HCT116 (cell line): ENCODE measurements around the gene DMKN. TPM values are rescaled to one million over a fixed set of nuclear protein-coding genes. Genes with fewer than 3 reads are reported as not detected.

Source experiments
- ATAC-seq: fragments of 200-7000 bp; cut with Tn5 transposase; 2 replicates; pipeline ENCODE4 v1.9.1; 2020; ENCODE audit warnings: mild to moderate bottlenecking, moderate library complexity
- BruUV-seq: library from RNA; stranded (reverse); fragments of 400-500 nt; replicated peaks from 2 replicates; lab custom pipeline; 2021; lab: Mats Ljungman, UMichigan
- CTCF ChIA-PET: fragments of 300-600 bp; sonication (Branson Sonifier 250); formaldehyde crosslinking; loops from one replicate; lab custom pipeline; 2021; ENCODE audit warnings: antibody characterized with exemption; lab: Charles Lee
- POLR2A ChIA-PET: fragments of 300-600, 350-600 bp; sonication (Branson Sonifier 250); formaldehyde crosslinking; loops from one replicate; lab custom pipeline; 2021; ENCODE audit warnings: antibody characterized with exemption; lab: Charles Lee
- RAD21 ChIA-PET, 2 experiments: fragments of 300-600 bp; sonication (Branson Sonifier 250); formaldehyde crosslinking; loops; one replicate each; lab custom pipeline; 2023; ENCODE audit warnings: low total read pairs in 2 of 2; ENCODE audit not compliant: uncharacterized antibody in 2 of 2, unreplicated experiment in 2 of 2, low non-redundant PET in 1 of 2; lab: Charles Lee
- DNase-seq: peaks from one replicate; pipeline ENCODE4 v3.0.0-alpha.2; 2010; ENCODE audit warnings: low read depth, low spot score
- H2AFZ ChIP-seq: fragments of 200-600 bp; shearing (Covaris generic), sonication (generic); 2 replicates; pipeline ENCODE4 v1.6.1; 2017; ENCODE audit warnings: low read depth, mixed run types, mixed read lengths, antibody characterized with exemption, low read length; ENCODE audit not compliant: poor library complexity, severe bottlenecking
- H3K27ac ChIP-seq: 2 replicates; pipeline ENCODE4 v1.5.1; 2012; ENCODE audit warnings: low read depth, low read length
- H3K27me3 ChIP-seq: fragments of 200-600 bp; sonication (generic); 2 replicates; pipeline ENCODE4 v1.6.1; 2016; ENCODE audit warnings: mixed run types, low read length, mixed read lengths; ENCODE audit not compliant: insufficient read depth
- H3K36me3 ChIP-seq, 2 experiments: fragments of 200-500 bp in 1 of 2; fragments of 200-600 bp in 1 of 2; sonication (Bioruptor generic) in 1 of 2; sonication (generic) in 1 of 2; 2 replicates each; pipeline versions ENCODE4 v1.5.1 to v1.6.1; 2014 to 2016; ENCODE audit warnings: low read length in 2 of 2, inconsistent platforms in 1 of 2, mixed read lengths in 1 of 2, mixed run types in 1 of 2; ENCODE audit not compliant: insufficient read depth in 2 of 2, control insufficient read depth in 1 of 2
- H3K4me1 ChIP-seq, 2 experiments: fragments of 200-600 bp in 1 of 2; sonication (generic) in 1 of 2; 2 replicates each; pipeline versions ENCODE4 v1.5.1 to v1.6.1; 2012 to 2017; ENCODE audit warnings: low read length in 2 of 2, inconsistent platforms in 1 of 2, mild to moderate bottlenecking in 1 of 2, mixed read lengths in 1 of 2, mixed run types in 1 of 2, moderate library complexity in 1 of 2; ENCODE audit not compliant: insufficient read depth in 2 of 2, control insufficient read depth in 1 of 2
- H3K4me2 ChIP-seq: fragments of 200-600 bp; sonication (generic); 2 replicates; pipeline ENCODE4 v1.6.1; 2017; ENCODE audit warnings: mixed run types, low read length, mixed read lengths
- H3K4me3 ChIP-seq, 2 experiments: fragments of 200-600 bp in 1 of 2; sonication (generic) in 1 of 2; replicated peaks in 1 of 2; 2 replicates each; pipeline ENCODE4 v1.5.1; 2011 to 2016; ENCODE audit warnings: low read length in 2 of 2, control low read depth in 1 of 2, low read depth in 1 of 2, mild to moderate bottlenecking in 1 of 2, mixed read lengths in 1 of 2, mixed run types in 1 of 2
- H3K79me2 ChIP-seq: fragments of 200-600 bp; sonication (generic); 2 replicates; pipeline ENCODE4 v1.6.1; 2017; ENCODE audit warnings: mild to moderate bottlenecking, mixed run types, low read length, moderate library complexity, mixed read lengths; ENCODE audit not compliant: insufficient read depth
- H3K9ac ChIP-seq: fragments of 200-600 bp; sonication (generic); 2 replicates; pipeline ENCODE4 v1.6.1; 2016; ENCODE audit warnings: low read length, mixed read lengths
- H3K9me2 ChIP-seq: fragments of 200-600 bp; sonication (generic), shearing (Covaris generic); 2 replicates; pipeline ENCODE4 v1.6.1; 2017; ENCODE audit warnings: mixed run types, mild to moderate bottlenecking, moderate library complexity; ENCODE audit not compliant: insufficient read depth
- H3K9me3 ChIP-seq, 2 experiments: fragments of 200-500 bp in 1 of 2; fragments of 200-600 bp in 1 of 2; sonication (Bioruptor generic) in 1 of 2; sonication (generic) in 1 of 2; 2 replicates each; pipeline ENCODE4 v1.6.1; 2014 to 2017; ENCODE audit warnings: low read length in 2 of 2, mixed read lengths in 2 of 2, inconsistent platforms in 1 of 2, low read depth in 1 of 2, mild to moderate bottlenecking in 1 of 2, mixed run types in 1 of 2, moderate library complexity in 1 of 2; ENCODE audit not compliant: control insufficient read depth in 1 of 2, insufficient read depth in 1 of 2
- H4K20me1 ChIP-seq: fragments of 200-600 bp; sonication (generic), shearing (Covaris generic); 2 replicates; pipeline ENCODE4 v1.6.1; 2017; ENCODE audit warnings: mixed run types, mild to moderate bottlenecking, moderate library complexity; ENCODE audit not compliant: insufficient read depth
- ATF3 ChIP-seq: IDR thresholded peaks from 2 replicates; pipeline ENCODE4 v1.6.1; 2012
- CTCF ChIP-seq, 3 experiments: fragments of 200-600 bp in 1 of 3; sonication (generic) in 1 of 3; IDR thresholded peaks in 2 of 3; conservative IDR thresholded peaks in 1 of 3; 2 replicates each; pipeline ENCODE4 v1.5.1; 2012 to 2017; ENCODE audit warnings: low read depth in 2 of 3, low read length in 2 of 3, antibody characterized with exemption in 1 of 3, borderline replicate concordance in 1 of 3, control low read depth in 1 of 3, mild to moderate bottlenecking in 1 of 3, mixed read lengths in 1 of 3, mixed run types in 1 of 3, moderate library complexity in 1 of 3; ENCODE audit not compliant: insufficient read depth in 1 of 3
- JUND ChIP-seq: IDR thresholded peaks from 2 replicates; pipeline ENCODE4 v1.6.1; 2012
- MAX ChIP-seq: IDR thresholded peaks from 2 replicates; pipeline ENCODE4 v1.6.1; 2012
- RAD21 ChIP-seq: IDR thresholded peaks from 2 replicates; pipeline ENCODE4 v1.6.1; 2012; ENCODE audit warnings: low read depth, mild to moderate bottlenecking
- SIN3A ChIP-seq: IDR thresholded peaks from 2 replicates; pipeline ENCODE4 v1.6.1; 2012; ENCODE audit warnings: low read depth
- TCF7L2 ChIP-seq: IDR thresholded peaks from 2 replicates; pipeline ENCODE4 v1.7.0; 2011; ENCODE audit warnings: borderline replicate concordance, inconsistent platforms; ENCODE audit not compliant: insufficient read depth, insufficient read length; ENCODE audit errors: extremely low read depth
- ZBTB33 ChIP-seq: IDR thresholded peaks from 2 replicates; pipeline ENCODE4 v1.6.1; 2011; ENCODE audit warnings: mild to moderate bottlenecking, low read length, moderate library complexity; ENCODE audit not compliant: insufficient replicate concordance; ENCODE audit errors: extremely low read depth
- intact Hi-C: fragments of 100-400 bp; cut with micrococcal nuclease; formaldehyde crosslinking; loops from 2 replicates; pipeline ENCODE4 v1.10.0; 2022
- total RNA-seq: library from RNA; stranded (reverse); gene quantifications from one replicate; pipeline ENCODE4 v1.2.1, GENCODE V29; 2021; ENCODE audit not compliant: unreplicated experiment

Gene DMKN
- total RNA-seq, 1 experiment from 2014 or later = 246 TPM

GRCh38 chr19:35478794-35479677, 34.4 kb downstream of the DMKN start:
- no peak overlapping the region for H3K27ac ChIP-seq
- no TSS peak for BruUV-seq
- H3K4me2 ChIP-seq = no peak overlapping the region
- no peaks in the 10 kb centered on the region for H3K36me3 ChIP-seq
- TF ChIP-seq SIN3A (no peak), CTCF (IDR thresholded peaks at IDR 0.05 in 2 of 3, conservative IDR thresholded peaks at IDR 0.05 in 1 of 3; ENCODE audit: borderline replicate concordance in 1 of 3, insufficient read depth in 1 of 3, low read depth in 2 of 3, low read length in 2 of 3) (peak in 2 of 3 experiments; percentile 30 to 38; a peak in 3 of 6 replicates), RAD21 (peak; percentile 10; the same call in 1 of the 2 replicates)
- no peak overlapping the region for H3K4me3 ChIP-seq
- CTCF ChIA-PET = interaction anchor here (0.9 to 1.1 kb wide), 2 partner anchors 8 to 126 kb away, joined by 3 to 4 read pairs; no protein-coding TSS in a partner anchor
- H3K4me1 ChIP-seq = peaks cover 2 to 5% of the 10 kb centered on the region in 2 experiments; a peak in 2 of 4 replicates
- no peaks in the 10 kb centered on the region for H3K79me2 ChIP-seq
- no peaks in the 10 kb centered on the region for H3K9me2 ChIP-seq
- no peaks in the 10 kb centered on the region for H4K20me1 ChIP-seq
- peak; percentile 66; the same call in 1 of the 2 replicates for ATAC-seq
- no peak overlapping the region for H3K9ac ChIP-seq
- H3K27me3 ChIP-seq = no peaks in the 10 kb centered on the region
- POLR2A ChIA-PET = interaction anchor here (0.7 to 1.1 kb wide), 2 partner anchors 31 to 111 kb away, joined by 3 to 5 read pairs; no protein-coding TSS in a partner anchor
- H2AFZ ChIP-seq = no peak overlapping the region
- DNase-seq = no peak
- intact Hi-C loops = no loop called here
- H3K9me3 ChIP-seq = no peaks in the 10 kb centered on the region
- RAD21 ChIA-PET = no interaction called here

GRCh38 chr19:35476149-35476548, 37.3 kb downstream of the DMKN start:
- H3K9ac ChIP-seq = no peak overlapping the region
- no peak overlapping the region for H3K4me2 ChIP-seq
- intact Hi-C loops = no loop called here
- ChIA-PET RAD21 (no interaction called here), POLR2A (no interaction called here), CTCF (no interaction called here)
- ATAC-seq (peak; percentile 69), DNase-seq (peak; percentile 16)
- H2AFZ ChIP-seq = no peak overlapping the region
- H3K4me3 ChIP-seq = no peak overlapping the region
- no peaks in the 10 kb centered on the region for H3K36me3 ChIP-seq
- no peaks in the 10 kb centered on the region for H3K79me2 ChIP-seq
- peaks cover 2 to 5% of the 10 kb centered on the region in 2 experiments; a peak in 2 of 4 replicates for H3K4me1 ChIP-seq
- H3K9me2 ChIP-seq = no peaks in the 10 kb centered on the region
- no peaks in the 10 kb centered on the region for H3K9me3 ChIP-seq
- BruUV-seq = no TSS peak
- H3K27ac ChIP-seq = no peak overlapping the region
- no peaks in the 10 kb centered on the region for H4K20me1 ChIP-seq
- H3K27me3 ChIP-seq = no peaks in the 10 kb centered on the region
- TF ChIP-seq JUND (no peak), ZBTB33 (no peak), ATF3 (no peak), CTCF (IDR thresholded peaks at IDR 0.05 in 2 of 3, conservative IDR thresholded peaks at IDR 0.05 in 1 of 3; ENCODE audit: borderline replicate concordance in 1 of 3, insufficient read depth in 1 of 3, low read depth in 2 of 3, low read length in 2 of 3) (peak in 2 of 3 experiments; percentile 59 to 74; a peak in 4 of 6 replicates), MAX (no peak), TCF7L2 (no peak)
